Neural progenitor cell (in vitro differentiated cells): Measurements from ENCODE around the gene GRHL1. TPM values are rescaled to one million over a fixed set of nuclear protein-coding genes. Genes with fewer than 3 reads are reported as not detected.

Experiments
- DNase-seq: peaks from one replicate; pipeline ENCODE4 v3.0.0-alpha.2; 2016; ENCODE audit warnings: low spot score
- H2AFZ ChIP-seq: fragments of 200-600 bp; sonication (generic); replicated peaks from 2 replicates; pipeline ENCODE4 v1.6.1; 2016; ENCODE audit warnings: antibody characterized with exemption
- H3F3A ChIP-seq: fragments of 200-600 bp; sonication (generic); 2 replicates; pipeline ENCODE4 v1.6.1; 2016; ENCODE audit warnings: antibody characterized with exemption, low read depth
- H3K27ac ChIP-seq: fragments of 200-600 bp; sonication (generic); 2 replicates; pipeline ENCODE4 v1.5.1; 2016; ENCODE audit warnings: mild to moderate bottlenecking
- H3K27me3 ChIP-seq: fragments of 200-600 bp; sonication (generic); 2 replicates; pipeline ENCODE4 v1.6.1; 2016; ENCODE audit warnings: mild to moderate bottlenecking, moderate library complexity
- H3K36me3 ChIP-seq: fragments of 200-600 bp; sonication (generic); 2 replicates; pipeline ENCODE4 v1.5.1; 2016
- H3K4me1 ChIP-seq: fragments of 200-600 bp; sonication (generic); 2 replicates; pipeline ENCODE4 v1.6.1; 2016; ENCODE audit warnings: mixed run types
- H3K4me2 ChIP-seq: fragments of 200-600 bp; sonication (generic); 2 replicates; pipeline ENCODE4 v1.6.1; 2016
- H3K4me3 ChIP-seq: fragments of 200-600 bp; sonication (generic); 2 replicates; pipeline ENCODE4 v1.5.1; 2016
- H3K79me2 ChIP-seq: fragments of 200-600 bp; sonication (generic); 2 replicates; pipeline ENCODE4 v1.6.1; 2016; ENCODE audit warnings: low read depth
- H3K9ac ChIP-seq: fragments of 200-600 bp; sonication (generic); 2 replicates; pipeline ENCODE4 v1.6.1; 2016
- H3K9me3 ChIP-seq: fragments of 200-600 bp; sonication (generic); 2 replicates; pipeline ENCODE4 v1.5.1; 2016; ENCODE audit warnings: low read depth
- H4K20me1 ChIP-seq: fragments of 200-600 bp; sonication (generic); 2 replicates; pipeline ENCODE4 v1.6.1; 2016; ENCODE audit warnings: low read depth
- H3K27ac Mint-ChIP-seq: 3 replicates; pipeline ENCODE4 v1.8.0; 2021; ENCODE audit warnings: mixed read lengths
- H3K27me3 Mint-ChIP-seq: 2 replicates; pipeline ENCODE4 v1.8.0; 2022; ENCODE audit warnings: low read depth, mild to moderate bottlenecking, inconsistent platforms, moderate library complexity, mixed read lengths; ENCODE audit not compliant: insufficient read depth
- H3K36me3 Mint-ChIP-seq: 3 replicates; pipeline ENCODE4 v1.8.0; 2021; ENCODE audit warnings: mixed read lengths
- H3K4me1 Mint-ChIP-seq: 3 replicates; pipeline ENCODE4 v1.8.0; 2021; ENCODE audit warnings: mixed read lengths
- H3K4me3 Mint-ChIP-seq: 3 replicates; pipeline ENCODE4 v1.8.0; 2021; ENCODE audit warnings: mild to moderate bottlenecking, moderate library complexity, mixed read lengths
- H3K9me3 Mint-ChIP-seq: 3 replicates; pipeline ENCODE4 v1.8.0; 2020; ENCODE audit warnings: mixed read lengths
- CTCF ChIP-seq: fragments of 200-600 bp; sonication (generic); IDR thresholded peaks from 2 replicates; pipeline ENCODE4 v1.5.1; 2017; ENCODE audit warnings: antibody characterized with exemption, mild to moderate bottlenecking
- EZH2 ChIP-seq: fragments of 200-600 bp; sonication (generic); IDR thresholded peaks from 2 replicates; pipeline ENCODE4 v1.6.1; 2017; ENCODE audit warnings: antibody characterized with exemption, mild to moderate bottlenecking, moderate library complexity
- EZH2phosphoT487 ChIP-seq: fragments of 200-600 bp; sonication (generic); IDR thresholded peaks from 2 replicates; pipeline ENCODE4 v1.6.1; 2017; ENCODE audit warnings: antibody characterized with exemption
- total RNA-seq: library from RNA; depleted of rRNA; stranded (reverse); fragments of >200 nt; gene quantifications from 2 replicates; pipeline ENCODE4 v1.2.3, GENCODE V29; 2015; ENCODE audit warnings: low replicate concordance

Gene GRHL1
- total RNA-seq, 1 donor from 2014 or later, result 5.8 TPM

- no peak for TF ChIP-seq EZH2
- no peak for TF ChIP-seq CTCF
- TF ChIP-seq EZH2phosphoT487, result no peak
- H3K9me3 ChIP-seq, result no peaks in the 10 kb centered on the region
- H3K27me3 Mint-ChIP-seq, result no peaks in the 10 kb centered on the region
- H3K4me2 ChIP-seq, result no peak overlapping the region
- no peak overlapping the region for H3K4me3 ChIP-seq
- peaks cover 4% of the 10 kb centered on the region for H3K36me3 Mint-ChIP-seq
- H3K4me1 Mint-ChIP-seq, result peaks cover 26% of the 10 kb centered on the region
- H3K27ac Mint-ChIP-seq, result no peak overlapping the region
- peaks cover 32% of the 10 kb centered on the region for H3K4me1 ChIP-seq
- no peaks in the 10 kb centered on the region for H3K27me3 ChIP-seq
- no peaks in the 10 kb centered on the region for H4K20me1 ChIP-seq
- no peaks in the 10 kb centered on the region for H3K9me3 Mint-ChIP-seq
- H3K36me3 ChIP-seq, result no peaks in the 10 kb centered on the region
- no peak overlapping the region for H2AFZ ChIP-seq
- no peak for DNase-seq
- no peaks in the 10 kb centered on the region for H3K79me2 ChIP-seq
- no peak overlapping the region for H3K9ac ChIP-seq
- no peak overlapping the region for H3K4me3 Mint-ChIP-seq
- peaks cover 13% of the 10 kb centered on the region for H3F3A ChIP-seq
- H3K27ac ChIP-seq, result no peak overlapping the region
Observed at GRCh38 chr2:9975328-9975727, 23.8 kb downstream of the GRHL1 start.

DNA sequence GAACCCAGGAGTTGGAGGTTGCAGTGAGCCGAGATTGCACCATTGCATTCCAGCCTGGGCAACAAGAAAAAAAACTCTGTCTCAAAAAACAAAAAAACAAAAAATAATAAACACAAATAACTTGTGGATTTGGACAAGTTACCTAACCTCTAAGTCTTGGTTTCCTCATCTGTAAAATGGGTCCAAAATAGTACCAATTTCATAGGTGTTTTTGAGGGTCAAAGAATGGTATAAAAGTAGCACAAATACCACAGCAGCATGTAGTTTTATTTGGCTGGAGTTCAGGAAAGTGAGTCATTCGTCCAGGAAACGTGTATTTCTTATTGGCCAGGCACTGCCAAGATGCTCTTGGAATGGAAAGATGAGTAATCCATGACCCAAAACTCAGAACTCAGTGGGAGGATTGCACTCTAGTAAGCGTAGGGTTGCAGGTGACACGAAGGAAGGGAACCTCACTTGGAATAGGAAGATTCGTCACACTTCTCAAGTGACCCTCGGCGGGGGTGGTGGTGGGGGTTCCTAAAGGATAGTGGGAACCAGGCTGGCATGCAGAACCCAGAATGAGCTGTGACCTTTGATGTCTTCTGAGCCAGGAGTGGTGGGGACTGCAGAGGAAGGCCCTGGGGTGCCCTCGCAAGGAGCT is 24.4 kb downstream of the GRHL1 start:
- Histone ChIP-seq H3K27ac (no peak overlapping the region), H3K4me3 (no peak overlapping the region), H3K27me3 (no peaks in the 10 kb centered on the region), H2AFZ (no peak overlapping the region), H3K4me2 (no peak overlapping the region), H3K9ac (no peak overlapping the region), H3K36me3 (no peaks in the 10 kb centered on the region), H3K4me1 (peaks cover 26% of the 10 kb centered on the region), H3K79me2 (no peaks in the 10 kb centered on the region), H3F3A (peaks cover 7% of the 10 kb centered on the region), H4K20me1 (no peaks in the 10 kb centered on the region), H3K9me3 (no peaks in the 10 kb centered on the region)
- H3K36me3 Mint-ChIP-seq, result peaks cover 4% of the 10 kb centered on the region
- peaks cover 20% of the 10 kb centered on the region for H3K4me1 Mint-ChIP-seq
- H3K27me3 Mint-ChIP-seq, result no peaks in the 10 kb centered on the region
- DNase-seq, result no peak
- TF ChIP-seq CTCF (no peak), EZH2phosphoT487 (no peak), EZH2 (no peak)
- H3K27ac Mint-ChIP-seq, result no peak overlapping the region
- H3K4me3 Mint-ChIP-seq, result no peak overlapping the region
- no peaks in the 10 kb centered on the region for H3K9me3 Mint-ChIP-seq

GRCh38 chr2:9979977-9980376 is 28.5 kb downstream of the GRHL1 start:
- no peaks in the 10 kb centered on the region for H3K36me3 ChIP-seq
- Mint-ChIP-seq H3K4me3 (no peak overlapping the region), H3K9me3 (no peaks in the 10 kb centered on the region), H3K36me3 (peaks cover 4% of the 10 kb centered on the region), H3K27me3 (peaks cover 5% of the 10 kb centered on the region), H3K4me1 (peaks cover 6% of the 10 kb centered on the region), H3K27ac (no peak overlapping the region)
- no peak for DNase-seq
- H3K27ac ChIP-seq, result no peak overlapping the region
- TF ChIP-seq CTCF, result no peak
- no peak for TF ChIP-seq EZH2
- no peak for TF ChIP-seq EZH2phosphoT487
- H3F3A ChIP-seq, result no peaks in the 10 kb centered on the region
- no peaks in the 10 kb centered on the region for H3K4me1 ChIP-seq
- H3K4me2 ChIP-seq, result no peak overlapping the region
- H2AFZ ChIP-seq, result no peak overlapping the region
- H4K20me1 ChIP-seq, result no peaks in the 10 kb centered on the region
- H3K9ac ChIP-seq, result no peak overlapping the region
- H3K4me3 ChIP-seq, result no peak overlapping the region
- H3K9me3 ChIP-seq, result no peaks in the 10 kb centered on the region
- H3K79me2 ChIP-seq, result no peaks in the 10 kb centered on the region
- no peaks in the 10 kb centered on the region for H3K27me3 ChIP-seq
